Common myeloid progenitor, CD34-positive (primary cell): ENCODE results near the gene CD300E.
"Not testable (repeated sequence)": the region's sequence is repeated elsewhere in the genome, so short reads cannot be mapped to it uniquely, and the experiment has no call there.

Source experiments
- CTCF ChIA-PET: fragments of 350-600 bp; sonication (Branson Sonifier 250); formaldehyde crosslinking; loops from one replicate; lab custom pipeline; 2021; ENCODE audit warnings: antibody characterized with exemption; lab: Charles Lee
- POLR2A ChIA-PET: fragments of 350-600 bp; sonication (Branson Sonifier 250); formaldehyde crosslinking; loops from one replicate; lab custom pipeline; 2021; ENCODE audit warnings: antibody characterized with exemption; lab: Charles Lee
- DNase-seq, 3 donors: peaks; one replicate each; pipeline versions ENCODE4 v3.0.0 to v3.0.0-alpha.2; 2013
- H3K27ac ChIP-seq, 2 experiments: 1 replicate in 1 of 2; 2 replicates in 1 of 2; pipeline ENCODE4 v1.7.0; 2013; ENCODE audit warnings: inconsistent platforms in 2 of 2, low read length in 2 of 2, mild to moderate bottlenecking in 2 of 2, low read depth in 1 of 2, moderate library complexity in 1 of 2; ENCODE audit not compliant: severe bottlenecking in 2 of 2, insufficient read depth in 1 of 2, poor library complexity in 1 of 2
- H3K27me3 ChIP-seq, 5 experiments: replicated peaks in 2 of 5; 1 replicate in 3 of 5; 2 replicates in 2 of 5; pipeline versions ENCODE4 v1.6.1 to v1.7.0; 2013; ENCODE audit warnings: low read length in 4 of 5, mild to moderate bottlenecking in 2 of 5, moderate library complexity in 2 of 5, inconsistent platforms in 1 of 5; ENCODE audit not compliant: insufficient read depth in 5 of 5, control insufficient read depth in 4 of 5
- H3K36me3 ChIP-seq, 4 experiments: 1 replicate in 2 of 4; 2 replicates in 2 of 4; pipeline versions ENCODE4 v1.6.1 to v1.7.0; 2013; ENCODE audit warnings: low read length in 3 of 4, control low read depth in 1 of 4, mild to moderate bottlenecking in 1 of 4; ENCODE audit not compliant: control insufficient read depth in 4 of 4, insufficient read depth in 4 of 4
- H3K4me1 ChIP-seq, 4 experiments: 1 replicate in 3 of 4; 2 replicates in 1 of 4; pipeline versions ENCODE4 v1.6.1 to v1.7.1; 2013; ENCODE audit warnings: low read length in 3 of 4, mild to moderate bottlenecking in 3 of 4, control low read depth in 1 of 4, inconsistent platforms in 1 of 4, moderate library complexity in 1 of 4; ENCODE audit not compliant: control insufficient read depth in 4 of 4, insufficient read depth in 4 of 4; ENCODE audit errors: control extremely low read depth in 1 of 4
- H3K4me3 ChIP-seq, 7 experiments: 1 replicate in 4 of 7; 2 replicates in 3 of 7; pipeline versions ENCODE4 v1.5.1 to v1.7.0; 2013; ENCODE audit warnings: mild to moderate bottlenecking in 7 of 7, low read length in 6 of 7, moderate library complexity in 6 of 7, inconsistent platforms in 2 of 7, low read depth in 2 of 7, control low read depth in 1 of 7; ENCODE audit not compliant: insufficient read depth in 4 of 7, control insufficient read depth in 1 of 7; ENCODE audit errors: extremely low read depth in 1 of 7
- H3K9me3 ChIP-seq, 5 experiments: 1 replicate in 4 of 5; 2 replicates in 1 of 5; pipeline versions ENCODE4 v1.6.1 to v1.7.1; 2013; ENCODE audit warnings: low read length in 4 of 5, mild to moderate bottlenecking in 2 of 5, inconsistent platforms in 1 of 5, low read depth in 1 of 5, moderate library complexity in 1 of 5; ENCODE audit not compliant: control insufficient read depth in 4 of 5, insufficient read depth in 2 of 5; ENCODE audit errors: control extremely low read depth in 1 of 5
- WGBS: methylation state at CpG from one replicate; pipeline ENCODE4 v1.1.5; 2013; ENCODE audit not compliant: insufficient coverage; 5-methylcytosine and 5-hydroxymethylcytosine counted together

CD300E gene

DNA sequence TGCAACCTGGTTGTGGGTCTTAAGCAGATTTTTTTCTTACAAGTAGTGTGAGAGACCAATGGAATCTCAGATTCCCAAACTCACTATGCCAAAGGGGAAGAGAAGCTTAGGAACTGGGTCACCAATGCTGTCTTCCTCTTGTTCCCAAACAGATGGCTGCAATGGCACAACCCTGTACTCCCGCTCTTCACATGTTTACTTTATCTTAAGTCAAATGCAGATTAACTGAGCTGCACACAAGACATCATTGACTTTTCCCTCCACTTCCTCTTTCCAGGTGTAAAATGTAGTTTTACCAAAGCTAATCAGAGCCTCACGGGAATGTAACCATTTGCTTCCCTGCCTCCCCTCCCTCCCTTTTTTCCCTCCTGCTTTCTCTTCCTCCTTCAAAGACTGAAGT lies 14.4 kb upstream of the CD300E start:
- Histone ChIP-seq H3K27me3 (peaks cover 0 to 32% (median 9%) of the 10 kb centered on the region in 5 experiments), H3K4me3 (no peak overlapping the region), H3K4me1 (peaks cover 25 to 68% (median 46%) of the 10 kb centered on the region in 4 experiments), H3K9me3 (no peaks in the 10 kb centered on the region), H3K27ac (no peak overlapping the region), H3K36me3 (no peaks in the 10 kb centered on the region)
- ChIA-PET CTCF (interaction anchor here (1.1 kb wide), 2 partner anchors 35 to 71 kb away, joined by 3 read pairs; partner anchors contain the start of gene CD300H), POLR2A (no interaction called here)
- WGBS: 50% methylated on average over 1 of the region's 2 CpGs
- DNase-seq: peak in 1 of 3 donors; percentile 22

DNA sequence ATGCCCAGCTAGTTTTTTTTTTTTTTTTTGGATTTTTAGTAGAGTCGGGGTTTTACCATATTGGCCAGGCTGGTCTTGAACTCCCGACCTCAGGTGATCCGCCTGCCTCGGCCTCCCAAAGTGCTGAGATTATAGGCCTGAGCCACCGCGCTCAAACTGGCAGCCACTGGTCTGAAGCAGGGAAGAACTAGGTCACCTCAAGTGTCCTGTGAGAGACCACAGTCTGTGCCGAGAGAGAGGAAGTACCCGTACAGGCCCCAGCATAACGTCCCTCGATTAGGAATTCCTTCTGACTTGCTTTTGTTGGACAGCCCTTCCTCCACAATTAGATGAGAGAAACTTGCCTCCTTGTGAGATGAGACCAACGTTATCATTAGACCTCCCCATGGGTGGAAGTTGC lies 13.7 kb upstream of the CD300E start:
- POLR2A ChIA-PET: no interaction called here
- CTCF ChIA-PET: interaction anchor here (1.1 kb wide), 2 partner anchors 34 to 70 kb away, joined by 3 read pairs; partner anchors contain the start of gene CD300H
- Histone ChIP-seq H3K27me3 (peaks cover 0 to 32% (median 9%) of the 10 kb centered on the region in 5 experiments), H3K4me3 (no peak overlapping the region), H3K36me3 (no peaks in the 10 kb centered on the region), H3K4me1 (peaks cover 25 to 66% (median 46%) of the 10 kb centered on the region in 4 experiments), H3K27ac (no peak overlapping the region), H3K9me3 (no peaks in the 10 kb centered on the region)
- 45% methylated on average over 7 of the region's 11 CpGs for WGBS
- peak in 2 of 3 donors; percentile 42 to 46 for DNase-seq

DNA sequence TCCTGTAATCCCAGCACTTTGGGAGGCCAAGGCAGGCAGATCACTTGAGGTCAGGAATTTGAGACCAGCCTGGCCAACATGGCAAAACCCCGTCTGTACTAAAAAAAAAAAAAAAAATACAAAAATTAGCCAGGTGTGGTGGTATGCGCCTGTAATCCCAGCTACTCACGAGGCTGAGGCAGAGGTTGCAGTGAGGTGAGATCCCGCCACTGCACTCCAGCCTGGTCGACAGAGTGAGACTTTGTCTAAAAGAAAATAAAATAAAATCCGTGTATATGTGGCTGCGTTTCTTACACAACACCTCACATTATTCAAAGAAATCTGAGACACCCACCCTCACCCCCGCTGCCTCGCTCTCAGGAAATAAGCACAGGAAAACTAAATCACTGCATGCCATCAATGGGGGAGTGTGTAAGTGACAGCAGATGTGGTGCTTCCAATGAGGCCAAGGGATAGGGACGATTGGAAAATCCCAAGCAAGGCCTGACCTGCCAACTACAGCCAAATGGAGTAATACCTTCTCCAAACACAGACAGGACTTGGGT lies 13.1 kb upstream of the CD300E start:
- CTCF ChIA-PET, H3K9me3 ChIP-seq, H3K4me3 ChIP-seq, H3K36me3 ChIP-seq, DNase-seq, POLR2A ChIA-PET, H3K27ac ChIP-seq: not testable (repeated sequence)
- Histone ChIP-seq H3K4me1 (peaks cover 21 to 65% (median 45%) of the 10 kb centered on the region in 4 experiments), H3K27me3 (peaks cover 0 to 32% (median 9%) of the 10 kb centered on the region in 5 experiments)
- 89% methylated on average over 3 of the region's 10 CpGs for WGBS

- H3K4me1 ChIP-seq: peaks cover 16 to 59% (median 35%) of the 10 kb centered on the region in 4 experiments
- 96% methylated on average over 13 of the region's 13 CpGs for WGBS
- H3K27me3 ChIP-seq: peaks cover 0 to 32% (median 9%) of the 10 kb centered on the region in 5 experiments
- ChIA-PET POLR2A (no interaction called here), CTCF (no interaction called here)
- no peaks in the 10 kb centered on the region for H3K36me3 ChIP-seq
- DNase-seq: no peak
- no peak overlapping the region for H3K27ac ChIP-seq
- no peaks in the 10 kb centered on the region for H3K9me3 ChIP-seq
- no peak overlapping the region for H3K4me3 ChIP-seq
These were observed 11.9 kb upstream of the CD300E start for GRCh38 chr17:74635418-74635817.

GRCh38 chr17:74633326-74633725 lies 9.8 kb upstream of the CD300E start:
- CTCF ChIA-PET: interaction anchor here (1.0 to 1.6 kb wide), 4 partner anchors 11 to 67 kb away, joined by 3 to 5 read pairs (median 4); no protein-coding TSS in a partner anchor

GRCh38 chr17:74632617-74633016 lies 9.1 kb upstream of the CD300E start:
- Histone ChIP-seq H3K4me1 (peaks cover 8 to 32% (median 16%) of the 10 kb centered on the region in 4 experiments), H3K4me3 (no peak overlapping the region), H3K27me3 (peaks cover 0 to 44% (median 9%) of the 10 kb centered on the region in 5 experiments), H3K9me3 (no peaks in the 10 kb centered on the region), H3K27ac (no peak overlapping the region), H3K36me3 (no peaks in the 10 kb centered on the region)
- no peak for DNase-seq
- ChIA-PET CTCF (interaction anchor here (0.9 to 1.8 kb wide), 10 partner anchors 8 to 104 kb away, joined by 3 to 5 read pairs (median 4); partner anchors contain the start of genes CD300E and RAB37), POLR2A (interaction anchor here (0.6 to 0.9 kb wide), 2 partner anchors 15 to 18 kb away, joined by 3 read pairs; no protein-coding TSS in a partner anchor)
- WGBS: 95% methylated on average over 5 of the region's 9 CpGs

More at GRCh38 chr17:74633326-74633725, 9.8 kb upstream of the CD300E start:
- POLR2A ChIA-PET: interaction anchor here (0.6 kb wide), 1 partner anchor 19 kb away, joined by 3 read pairs; no protein-coding TSS in a partner anchor
- H3K9me3 ChIP-seq: no peaks in the 10 kb centered on the region
- no peak overlapping the region for H3K27ac ChIP-seq
- peaks cover 0 to 45% (median 9%) of the 10 kb centered on the region in 5 experiments for H3K27me3 ChIP-seq
- H3K4me3 ChIP-seq: no peak overlapping the region
- no peaks in the 10 kb centered on the region for H3K36me3 ChIP-seq
- peaks cover 9 to 39% (median 19%) of the 10 kb centered on the region in 4 experiments for H3K4me1 ChIP-seq
- DNase-seq: no peak
- WGBS: 95% methylated on average over 8 of the region's 8 CpGs
